HG03520 (cell line): ENCODE data around the gene BRWD1.

Experiments used
- ATAC-seq: cut with Tn5 transposase; IDR thresholded peaks from one replicate; pipeline ENCODE4 v1.9.1; 2021; ENCODE audit warnings: mild to moderate bottlenecking, moderate library complexity; ENCODE audit not compliant: unreplicated experiment

Gene BRWD1

DNA sequence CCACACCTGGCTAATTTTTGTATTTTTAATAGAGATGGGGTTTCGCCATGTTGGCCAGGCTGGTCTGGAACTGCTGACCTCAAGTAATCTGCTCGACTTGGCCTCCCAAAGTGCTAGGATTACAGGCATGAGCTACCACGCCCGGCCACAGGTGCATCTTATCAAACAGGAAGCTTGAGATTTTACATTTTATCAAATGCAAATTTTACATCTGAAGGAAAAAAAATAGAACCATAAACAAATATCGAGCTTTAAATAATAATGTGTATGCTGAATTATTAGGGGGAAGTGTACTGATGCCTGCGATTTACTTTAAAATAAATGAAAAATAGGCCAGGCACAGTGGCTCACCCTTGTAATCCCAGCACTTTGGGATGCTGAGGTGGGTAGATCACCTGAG lies 16.6 kb upstream of the BRWD1 start:
- no peak for ATAC-seq

DNA sequence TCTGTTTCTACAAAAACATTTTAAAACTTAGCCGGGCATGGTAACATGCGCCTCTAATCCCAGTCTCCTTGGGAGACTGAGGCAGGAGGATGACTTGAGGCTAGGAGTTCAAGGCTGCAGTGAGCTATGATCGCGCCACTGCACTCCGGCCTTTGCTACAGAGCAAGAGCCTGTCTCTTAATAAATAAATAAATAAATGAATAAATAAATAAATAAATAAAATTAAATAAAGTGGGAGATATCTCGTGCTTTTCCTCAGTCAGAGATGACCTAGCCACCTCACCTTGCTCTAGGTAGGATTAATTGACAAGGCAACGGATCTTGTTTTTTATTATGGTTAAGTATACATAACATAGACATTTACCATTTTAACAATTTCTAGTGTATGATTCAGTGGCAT lies 14.3 kb upstream of the BRWD1 start:
- ATAC-seq: no peak

GRCh38 chr21:39326607-39327307 lies 13.3 kb upstream of the BRWD1 start:
- ATAC-seq: no peak

GRCh38 chr21:39325458-39325857 lies 12.0 kb upstream of the BRWD1 start:
- no peak for ATAC-seq

DNA sequence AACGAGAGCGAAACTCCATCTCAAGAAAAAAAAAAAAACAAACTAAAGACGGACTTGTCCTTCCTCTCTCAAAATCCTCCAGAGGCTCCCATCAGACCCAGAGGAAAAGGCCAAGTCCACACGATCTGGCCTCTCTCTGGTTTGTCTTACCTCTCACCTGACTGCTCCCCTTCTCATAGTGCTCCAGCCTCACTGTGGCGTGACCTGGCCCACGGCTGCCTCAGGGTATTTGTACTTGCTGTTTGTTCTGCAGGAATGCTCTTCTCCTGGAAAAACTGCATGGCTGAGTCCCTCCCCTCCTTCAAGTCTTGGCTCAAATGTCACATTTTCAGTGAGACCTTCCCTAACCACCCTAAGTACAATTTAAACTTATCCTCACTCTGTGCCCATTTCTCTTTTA lies 8.0 kb upstream of the BRWD1 start:
- no peak for ATAC-seq

- no peak for ATAC-seq
Measured at GRCh38 chr21:39319814-39320332, 6.4 kb upstream of the BRWD1 start.

- no peak for ATAC-seq
Measured at GRCh38 chr21:39319251-39319756, 5.9 kb upstream of the BRWD1 start.

DNA sequence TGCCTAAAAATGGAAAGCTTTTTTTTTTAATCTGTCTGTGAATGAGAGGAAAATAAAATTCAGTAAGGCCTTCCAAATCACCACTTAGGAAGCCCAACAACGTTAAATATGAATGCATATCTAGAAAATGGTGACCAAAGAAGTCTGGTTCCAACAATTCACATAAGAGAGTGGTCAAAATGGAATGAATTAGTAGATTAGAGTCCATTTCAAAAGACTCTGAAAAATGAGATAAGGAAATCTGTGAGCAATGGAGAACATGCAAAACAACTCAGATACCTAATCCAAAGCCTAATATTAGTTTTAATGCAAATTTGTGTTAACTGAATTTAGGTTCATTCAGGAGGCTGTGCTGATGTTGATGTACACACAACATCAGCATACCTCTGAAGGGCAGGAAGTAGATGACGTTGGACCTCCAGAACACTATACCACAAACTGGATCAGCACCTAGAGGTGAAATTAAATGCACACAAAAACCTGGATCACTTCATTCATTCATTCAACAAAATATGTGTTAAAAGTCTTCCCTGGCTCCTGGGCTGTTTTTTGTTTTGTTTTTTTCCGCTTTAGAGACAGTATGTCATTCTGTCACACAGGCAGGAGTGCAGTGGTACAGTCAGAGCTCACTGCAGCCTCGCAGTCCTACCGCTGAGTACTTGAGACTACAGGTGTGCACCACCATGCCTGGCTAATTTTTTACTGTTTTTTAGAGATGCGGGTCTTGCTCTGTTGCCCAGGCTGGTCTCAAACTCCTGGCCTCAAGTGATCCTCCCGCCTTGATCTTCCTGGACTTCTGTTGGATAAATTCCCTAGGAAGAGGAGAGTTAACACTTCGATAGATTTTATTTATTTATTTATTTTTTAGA lies 4.9 kb upstream of the BRWD1 start:
- ATAC-seq: no peak

DNA sequence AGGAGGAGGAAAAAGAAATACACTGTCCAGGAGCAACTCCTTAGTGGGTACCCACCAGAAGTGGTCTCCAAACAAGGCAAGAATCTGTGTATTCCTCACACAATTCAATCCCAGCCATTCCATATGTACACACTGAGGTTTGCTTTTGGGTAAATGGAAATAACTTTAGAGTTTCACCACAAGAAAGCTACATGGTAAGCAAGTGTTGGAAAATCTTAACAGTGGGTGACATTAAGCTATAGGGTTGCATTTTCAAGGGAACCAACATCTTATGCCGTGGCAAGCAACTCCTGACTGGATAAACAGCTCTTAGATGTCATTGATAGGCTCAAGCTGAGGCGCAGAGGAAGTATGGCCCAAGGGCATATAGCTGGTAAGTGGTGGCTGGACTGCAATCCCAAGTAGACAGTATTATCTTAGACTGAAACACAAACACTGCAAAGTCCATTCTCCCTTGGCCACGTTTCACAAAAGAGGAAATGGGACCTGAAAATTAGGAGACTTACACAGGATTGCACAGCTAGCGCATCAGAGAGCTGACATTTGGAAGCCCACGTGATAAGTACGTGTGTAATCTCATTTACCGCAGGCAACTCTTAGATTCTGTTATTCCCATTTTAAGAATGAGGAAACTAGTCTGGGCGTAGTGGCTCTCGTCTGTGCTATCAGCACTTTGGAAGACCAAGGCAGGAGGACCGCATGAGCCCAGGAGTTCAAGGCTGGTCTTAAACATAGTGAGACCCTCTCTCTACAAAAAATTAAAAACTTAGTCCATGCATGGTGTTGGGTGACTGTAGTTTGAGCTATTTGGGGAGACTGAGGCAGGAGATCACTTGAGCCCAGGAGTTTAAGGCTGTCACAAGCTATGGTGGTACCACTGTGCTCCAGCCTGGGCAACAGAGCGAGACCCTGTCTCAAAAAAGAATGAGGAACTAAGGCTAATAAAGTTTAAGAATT lies 4.0 kb upstream of the BRWD1 start:
- no peak for ATAC-seq

GRCh38 chr21:39316729-39317128 lies 3.3 kb upstream of the BRWD1 start:
- no peak for ATAC-seq

DNA sequence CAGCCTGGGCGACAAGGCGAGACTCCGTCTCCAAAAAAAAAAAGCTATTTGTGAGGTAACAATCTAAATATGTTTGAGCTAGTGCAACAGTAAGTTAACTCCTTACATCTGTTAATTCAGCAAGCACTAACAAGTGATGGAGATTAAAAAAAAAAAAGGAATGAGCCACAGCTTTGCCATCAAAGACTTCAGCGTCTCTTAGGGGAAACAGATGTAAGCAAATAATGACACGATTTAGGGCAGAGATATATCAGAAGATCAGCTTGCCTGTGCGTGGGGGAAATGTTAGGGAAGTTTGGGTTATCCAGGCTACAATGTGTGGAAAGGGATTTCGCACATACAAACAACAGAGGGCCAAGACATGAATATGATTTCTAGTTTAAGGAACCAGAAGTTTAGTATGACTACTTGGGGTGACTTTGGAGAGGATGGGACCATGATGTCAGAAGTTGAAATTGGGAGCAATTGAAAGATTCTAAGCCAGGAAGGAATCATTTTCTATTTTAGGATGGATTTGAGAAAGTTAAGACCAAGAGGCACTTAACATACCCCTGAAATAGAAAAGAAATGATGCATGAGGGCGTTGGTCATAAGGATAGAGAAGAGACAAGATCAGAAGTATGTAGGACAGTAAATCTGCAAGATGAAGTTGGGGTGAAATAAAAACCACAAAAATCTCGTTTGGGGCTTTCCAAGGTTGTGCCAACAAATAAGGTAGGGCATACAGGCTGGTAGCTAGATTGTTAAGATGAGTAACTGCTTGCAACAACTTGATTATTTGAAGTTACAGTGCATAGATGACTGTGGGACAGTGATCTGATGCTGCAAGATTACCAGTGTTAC lies 2.4 kb upstream of the BRWD1 start:
- no peak for ATAC-seq

DNA sequence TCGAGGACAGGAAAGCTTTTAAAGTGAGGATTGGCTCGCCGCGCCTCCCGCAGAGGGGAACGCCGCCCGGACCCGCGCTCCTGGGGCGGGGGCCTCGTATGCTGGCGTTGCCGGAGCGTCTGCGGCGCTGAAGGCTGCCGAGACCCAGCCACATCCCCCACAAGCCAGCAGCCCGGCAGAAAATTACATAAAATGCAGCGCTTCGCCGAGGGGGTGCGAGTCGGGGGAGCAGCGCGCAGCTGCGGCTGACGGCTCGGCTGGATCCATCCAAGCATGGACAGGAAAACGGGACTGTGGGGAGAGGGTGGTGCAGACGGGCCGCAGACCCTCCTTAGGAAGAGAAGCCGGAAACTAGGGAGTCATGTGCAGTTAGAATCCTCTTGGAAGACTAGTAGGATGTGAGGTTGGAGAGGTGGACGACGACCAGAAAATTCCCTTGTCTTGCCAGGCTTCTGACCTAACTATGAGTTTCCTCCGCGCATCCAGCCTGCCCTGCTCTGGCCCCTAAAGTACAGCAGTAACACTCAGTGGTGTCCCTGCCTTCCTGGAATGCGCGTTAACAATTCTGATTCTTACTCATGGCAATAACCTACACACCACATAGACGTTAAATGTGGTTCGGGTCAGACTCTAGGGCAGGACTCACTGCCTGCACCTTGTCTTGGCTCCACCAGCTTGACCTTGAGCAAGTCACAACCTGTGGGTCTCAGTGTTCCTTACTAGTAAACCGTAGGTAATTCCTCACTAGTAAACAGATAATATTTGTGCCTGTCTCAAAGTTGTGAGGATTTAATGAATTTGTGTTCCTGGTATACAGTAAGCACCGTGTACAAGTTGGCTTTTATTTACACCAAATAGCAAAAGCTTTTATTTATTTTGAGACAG lies 953 bp upstream of the BRWD1 start:
- peak; percentile 5 for ATAC-seq

- ATAC-seq: peak; percentile 13
Measured at GRCh38 chr21:39313042-39313570, 326 bp downstream of the BRWD1 start.

DNA sequence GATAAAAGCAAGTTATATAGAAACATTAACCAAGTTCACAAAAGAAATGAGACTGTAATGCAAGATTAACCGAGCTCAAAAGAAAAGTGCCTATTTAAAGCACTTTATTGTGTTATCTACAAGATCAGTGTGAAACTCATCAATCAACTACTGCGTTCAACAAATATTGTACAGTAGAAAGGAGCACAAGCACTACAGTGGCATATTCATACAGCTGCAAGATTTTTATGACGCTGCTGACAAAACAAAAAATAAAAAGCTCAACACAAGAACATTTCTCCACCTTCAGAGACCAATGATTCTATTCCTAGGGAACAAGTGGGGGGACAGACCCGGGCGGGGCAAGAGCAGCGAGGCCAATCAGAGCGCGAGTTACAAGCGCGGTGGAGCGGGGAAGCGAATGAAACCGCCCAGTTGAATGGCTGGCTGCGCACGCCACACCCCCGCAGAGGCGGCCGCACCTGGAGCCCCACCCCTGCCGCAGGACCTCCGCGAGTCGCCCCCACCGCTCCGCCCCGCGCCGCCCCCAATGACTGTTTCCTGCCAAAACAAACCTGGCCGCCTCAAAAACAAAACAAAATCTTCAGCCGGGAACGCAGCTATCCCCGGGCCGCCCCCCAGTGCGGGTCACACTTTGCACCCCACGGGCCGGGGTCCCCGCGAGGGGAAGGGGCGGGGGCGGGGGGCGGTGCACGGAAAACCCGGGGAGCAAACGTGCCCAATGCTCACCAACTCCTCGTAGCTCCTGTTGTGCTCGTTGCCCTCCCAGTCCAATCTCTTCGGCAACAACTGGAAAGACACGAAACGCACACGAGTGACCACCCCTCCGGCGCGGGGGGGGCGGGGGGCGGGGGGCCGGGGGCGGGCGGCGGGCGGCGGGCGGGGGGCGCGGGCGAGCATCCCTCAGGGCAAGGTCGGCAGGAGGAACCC lies 1.1 kb downstream of the BRWD1 start:
- ATAC-seq: peak; percentile 67

DNA sequence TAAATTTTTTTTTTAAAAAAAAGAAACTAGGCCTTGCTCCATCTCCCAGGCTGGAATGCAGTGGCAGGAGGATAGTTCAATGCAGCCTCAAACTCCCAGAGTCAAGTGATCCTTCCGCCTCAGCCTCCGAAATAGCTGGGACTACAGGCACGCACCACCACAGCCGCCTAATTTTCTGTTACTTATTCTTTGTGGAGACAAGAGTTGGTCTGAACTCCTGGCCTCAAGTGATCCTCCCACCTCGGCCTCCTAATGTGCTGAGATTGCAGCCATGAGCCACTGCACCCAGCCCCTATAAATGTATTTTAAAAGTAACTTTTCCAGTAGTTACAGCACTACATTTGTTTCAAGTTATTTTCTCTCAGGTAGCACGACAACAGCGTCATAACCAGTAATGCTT lies 2.3 kb downstream of the BRWD1 start:
- ATAC-seq: no peak

GRCh38 chr21:39307466-39307865 lies 6.0 kb downstream of the BRWD1 start:
- no peak for ATAC-seq

DNA sequence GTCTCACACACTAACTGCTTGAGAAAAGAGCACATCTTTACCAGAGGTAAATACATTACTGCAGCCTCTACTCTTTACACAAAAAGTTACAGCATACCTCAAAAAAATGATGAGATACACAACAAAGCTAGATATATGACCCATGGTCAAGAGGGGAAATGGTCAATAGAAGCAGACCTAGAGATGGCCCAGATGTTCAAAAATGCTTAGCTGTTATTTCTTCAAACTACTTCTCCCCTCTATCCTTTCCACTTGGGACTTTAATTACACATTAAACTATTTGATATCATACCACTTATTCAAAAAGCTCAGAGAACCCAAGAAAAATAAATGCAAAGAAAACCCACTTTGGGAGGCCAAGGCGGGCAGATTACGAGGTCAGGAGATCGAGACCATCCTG lies 12.8 kb downstream of the BRWD1 start:
- no peak for ATAC-seq

- ATAC-seq: no peak
Measured at GRCh38 chr21:39296891-39297290, 16.5 kb downstream of the BRWD1 start.
